ENCODE measurements around the gene ZNF417. TPM values are rescaled to one million over a fixed set of nuclear protein-coding genes. Genes with fewer than 3 reads are reported as not detected.

ZNF417 gene
- polyA plus RNA-seq, 1 donor (not counting 4 experiments of a cell fraction or from before 2014, with no cell fraction given) = 5.8 TPM

GRCh38 chr19:57867868-57868492 is 48.4 kb downstream of the ZNF417 start:
- Histone ChIP-seq H3K27me3 (ENCODE audit: control insufficient read depth, extremely low read depth, insufficient read depth, low read length) (no peaks in the 10 kb centered on the region), H3K9me1 (ENCODE audit: control insufficient read depth, extremely low read depth, insufficient read depth, low read length) (no peaks in the 10 kb centered on the region), H4K20me1 (ENCODE audit: control insufficient read depth, extremely low read depth, insufficient read depth, low read length) (no peaks in the 10 kb centered on the region), H3K36me3 (ENCODE audit: control insufficient read depth in 2 of 2, extremely low read depth in 1 of 2, insufficient read depth in 2 of 2, low read length in 2 of 2) (peaks cover 5 to 9% of the 10 kb centered on the region in 2 experiments), H3K27ac (ENCODE audit: control insufficient read depth, insufficient read depth, low read length) (no peak overlapping the region), H2AFZ (ENCODE audit: control insufficient read depth, low read length) (no peak overlapping the region), H3K4me2 (ENCODE audit: control insufficient read depth, extremely low read depth, insufficient read depth, low read depth, low read length) (no peak overlapping the region), H3K9me3 (ENCODE audit: control insufficient read depth, low read depth, low read length) (peaks cover 1% of the 10 kb centered on the region), H3K79me2 (ENCODE audit: control insufficient read depth, insufficient read depth, low read length) (peaks cover 11% of the 10 kb centered on the region), H3K9ac (ENCODE audit: control insufficient read depth, extremely low read depth, insufficient read depth, low read length) (no peak overlapping the region), H3K4me1 (ENCODE audit: control insufficient read depth, extremely low read depth, insufficient read depth, low read length) (no peaks in the 10 kb centered on the region), H3K4me3 (ENCODE audit: control insufficient read depth in 2 of 3, extremely low read depth in 1 of 3, insufficient read depth in 2 of 3, low read depth in 1 of 3, low read length in 3 of 3) (no peak overlapping the region)
- dilution Hi-C loops (cut with MboI; ENCODE audit: extremely low pct_ligation_motif_present, low sequenced_read_pairs) = no loop called here
- TF ChIP-seq EZH2 (IDR thresholded peaks at IDR 0.05; ENCODE audit: low read length) (no peak), CTCF (optimal IDR thresholded peaks at IDR 0.05 in 1 of 3, IDR thresholded peaks at IDR 0.05 in 1 of 3, conservative IDR thresholded peaks at IDR 0.05 in 1 of 3; ENCODE audit: extremely low read depth in 1 of 3, insufficient read depth in 2 of 3, low read length in 3 of 3) (no peak)
- FAIRE-seq (no peak), DNase-seq (ENCODE audit: low read depth, low spot score) (no peak)

Other genes starting within 250 kb of the ZNF417 start
- 0.08 to 0.26 TPM (median 0.18 TPM) in 3 replicates for gene ZSCAN4, start 247.7 kb downstream of the ZNF417 start, polyA plus RNA-seq
- gene ZNF551, start 234.6 kb downstream of the ZNF417 start, polyA plus RNA-seq = 7.2 to 8.5 TPM (median 8.3 TPM) in 3 replicates
- gene ZNF154, start 207.4 kb downstream of the ZNF417 start, polyA plus RNA-seq = 1.7 to 2.8 TPM (median 2.3 TPM) in 3 replicates
- gene ZNF671, start 189.0 kb downstream of the ZNF417 start, polyA plus RNA-seq = 3.7 to 4.7 TPM (median 4.4 TPM) in 3 replicates
- 5.4 to 7.4 TPM (median 6.9 TPM) in 3 replicates for gene ZNF776, start 169.8 kb downstream of the ZNF417 start, polyA plus RNA-seq
- gene ZNF586, start 146.9 kb downstream of the ZNF417 start, polyA plus RNA-seq = 6.6 to 9.6 TPM (median 7.2 TPM) in 3 replicates
- 4.4 to 8.9 TPM (median 8.0 TPM) in 3 replicates for gene ZNF552, start 101.7 kb downstream of the ZNF417 start, polyA plus RNA-seq
- 8.5 to 12.8 TPM (median 11.8 TPM) in 3 replicates for gene ZNF587B, start 86.3 kb downstream of the ZNF417 start, polyA plus RNA-seq
- gene ZNF587, start 66.7 kb downstream of the ZNF417 start, polyA plus RNA-seq = 8.2 to 14.4 TPM (median 14.0 TPM) in 3 replicates
- 13.8 to 17.2 TPM (median 17.2 TPM) in 3 replicates for gene ZNF814, start 27.6 kb downstream of the ZNF417 start, polyA plus RNA-seq
- gene ZNF418, start 18.8 kb upstream of the ZNF417 start, polyA plus RNA-seq = 2.1 to 3.9 TPM (median 2.9 TPM) in 3 replicates
- 3.7 to 5.3 TPM (median 5.3 TPM) in 3 replicates for gene ZNF256, start 31.1 kb upstream of the ZNF417 start, polyA plus RNA-seq
- 0.24 to 0.59 TPM (median 0.48 TPM) in 3 replicates for gene C19orf18, start 57.9 kb upstream of the ZNF417 start, polyA plus RNA-seq
- gene ZNF606, start 86.2 kb upstream of the ZNF417 start, polyA plus RNA-seq = 2.8 to 3.5 TPM (median 3.5 TPM) in 3 replicates
- gene ZSCAN1, start 117.4 kb upstream of the ZNF417 start, polyA plus RNA-seq = not detected in 3 replicates
- 2.7 to 6.7 TPM (median 3.4 TPM) in 3 replicates for gene ZNF135, start 142.7 kb upstream of the ZNF417 start, polyA plus RNA-seq
- 13.5 to 24.6 TPM (median 16.1 TPM) in 3 replicates for gene ZSCAN18, start 181.6 kb upstream of the ZNF417 start, polyA plus RNA-seq
- 6.9 to 8.5 TPM (median 8.4 TPM) in 3 replicates for gene ZNF329, start 234.2 kb upstream of the ZNF417 start, polyA plus RNA-seq

All from keratinocyte (primary cell).